Colonic mucosa (tissue), 4 donors: Measurements from ENCODE around the gene MAN1B1. TPM values are rescaled to one million over a fixed set of nuclear protein-coding genes. Genes with fewer than 3 reads are reported as not detected.

Experiments
- DNase-seq: peaks from one replicate; pipeline ENCODE4 v3.0.0-alpha.2; 2020
- H3K27ac ChIP-seq: fragments of 200-600 bp; one replicate; pipeline ENCODE4 v1.8.0; 2021
- H3K27me3 ChIP-seq: fragments of 200-600 bp; one replicate; pipeline ENCODE4 v1.8.0; 2021
- H3K36me3 ChIP-seq: fragments of 200-600 bp; one replicate; pipeline ENCODE4 v1.8.0; 2021
- H3K4me1 ChIP-seq: fragments of 200-600 bp; one replicate; pipeline ENCODE4 v1.8.0; 2021; ENCODE audit warnings: mild to moderate bottlenecking
- H3K4me3 ChIP-seq: fragments of 200-600 bp; one replicate; pipeline ENCODE4 v1.8.0; 2021
- H3K9ac ChIP-seq, 2 donors: one replicate each; pipeline ENCODE4 v1.7.0; 2013; ENCODE audit warnings: control low read depth in 2 of 2, low read depth in 2 of 2, low read length in 2 of 2
- H3K9me3 ChIP-seq: fragments of 200-600 bp; one replicate; pipeline ENCODE4 v1.8.0; 2021
- CTCF ChIP-seq: fragments of 200-600 bp; IDR thresholded peaks from one replicate; pipeline ENCODE4 v1.8.0; 2022; ENCODE audit warnings: antibody characterized with exemption, mild to moderate bottlenecking
- intact Hi-C: fragments of 100-400 bp; cut with DNase I; formaldehyde crosslinking; loops from one replicate; pipeline ENCODE4 v1.14.1; 2022
- total RNA-seq, 2 donors: library from RNA; stranded (reverse); fragmentation: NEBNext Ultra II Directional in 1 of 2; extraction: Animal tissue kit (Norgen Biotek cat#: 25700) in 1 of 2; gene quantifications; one replicate each; pipeline ENCODE4 v1.2.1, GENCODE V29; 2021
- donor health status: healthy.
- donor health status: DM: no; HTN: no; CAD: no.
- donor health status: DM: no; HTN: no; CAD: no.

The MAN1B1 gene
- total RNA-seq, 2 donors from 2014 or later: 43.5 to 52.6 TPM

GRCh38 chr9:137139468-137140150, 52.8 kb downstream of the MAN1B1 start:
- Histone ChIP-seq H3K9me3 (no peaks in the 10 kb centered on the region), H3K36me3 (no peaks in the 10 kb centered on the region), H3K9ac (no peak overlapping the region), H3K27me3 (peaks cover 54% of the 10 kb centered on the region), H3K4me1 (no peaks in the 10 kb centered on the region), H3K4me3 (no peak overlapping the region), H3K27ac (no peak overlapping the region)
- TF ChIP-seq CTCF: no peak
- no peak for DNase-seq
- intact Hi-C loops: no loop called here

- H3K9me3 ChIP-seq: no peaks in the 10 kb centered on the region
- no peaks in the 10 kb centered on the region for H3K36me3 ChIP-seq
- no peak for TF ChIP-seq CTCF
- no peak overlapping the region for H3K4me3 ChIP-seq
- H3K4me1 ChIP-seq: no peaks in the 10 kb centered on the region
- H3K27ac ChIP-seq: no peak overlapping the region
- intact Hi-C loops: no loop called here
- H3K9ac ChIP-seq: no peak overlapping the region
- no peak for DNase-seq
- H3K27me3 ChIP-seq: peaks cover 54% of the 10 kb centered on the region
These were observed 53.6 kb downstream of the MAN1B1 start for GRCh38 chr9:137140151-137141012.

GRCh38 chr9:137141050-137141810, 54.4 kb downstream of the MAN1B1 start:
- no peaks in the 10 kb centered on the region for H3K4me1 ChIP-seq
- H3K4me3 ChIP-seq: no peak overlapping the region
- no peak for DNase-seq
- H3K9ac ChIP-seq: no peak overlapping the region
- intact Hi-C loops: no loop called here
- H3K9me3 ChIP-seq: no peaks in the 10 kb centered on the region
- H3K27me3 ChIP-seq: peaks cover 48% of the 10 kb centered on the region
- no peaks in the 10 kb centered on the region for H3K36me3 ChIP-seq
- TF ChIP-seq CTCF: no peak
- H3K27ac ChIP-seq: no peak overlapping the region

- no peak for DNase-seq
- Histone ChIP-seq H3K9ac (no peak overlapping the region), H3K4me1 (no peaks in the 10 kb centered on the region), H3K9me3 (no peaks in the 10 kb centered on the region), H3K4me3 (no peak overlapping the region), H3K36me3 (no peaks in the 10 kb centered on the region), H3K27me3 (peaks cover 40% of the 10 kb centered on the region), H3K27ac (no peak overlapping the region)
- no peak for TF ChIP-seq CTCF
- intact Hi-C loops: no loop called here
These were observed 55.5 kb downstream of the MAN1B1 start for GRCh38 chr9:137141976-137142936.
